H7 (cell line): ENCODE results near the gene FRS2. TPM values are rescaled to one million over a fixed set of nuclear protein-coding genes. Genes with fewer than 3 reads are reported as not detected.

Experiments used
- DNase-seq: peaks from one replicate; pipeline ENCODE4 v3.0.0; 2012
- H3K27me3 ChIP-seq: 2 replicates; pipeline ENCODE4 v1.6.0; 2011; ENCODE audit warnings: mild to moderate bottlenecking, low read length; ENCODE audit not compliant: control insufficient read depth, insufficient read depth
- H3K36me3 ChIP-seq: replicated peaks from 2 replicates; pipeline ENCODE4 v1.5.1; 2011; ENCODE audit warnings: low read length; ENCODE audit not compliant: control insufficient read depth, insufficient read depth
- H3K4me3 ChIP-seq: 2 replicates; pipeline ENCODE4 v1.5.1; 2011; ENCODE audit warnings: low read depth, mild to moderate bottlenecking, control low read depth, low read length, moderate library complexity; ENCODE audit not compliant: insufficient read depth
- total RNA-seq: library from RNA; depleted of rRNA; stranded (reverse); fragments of >200 nt; shearing (Covaris generic); gene quantifications from 2 replicates; pipeline ENCODE4 v1.2.3, GENCODE V29; 2014; rRNA removed

Gene FRS2
- total RNA-seq, 1 experiment from 2014 or later = 21.8 TPM

DNA sequence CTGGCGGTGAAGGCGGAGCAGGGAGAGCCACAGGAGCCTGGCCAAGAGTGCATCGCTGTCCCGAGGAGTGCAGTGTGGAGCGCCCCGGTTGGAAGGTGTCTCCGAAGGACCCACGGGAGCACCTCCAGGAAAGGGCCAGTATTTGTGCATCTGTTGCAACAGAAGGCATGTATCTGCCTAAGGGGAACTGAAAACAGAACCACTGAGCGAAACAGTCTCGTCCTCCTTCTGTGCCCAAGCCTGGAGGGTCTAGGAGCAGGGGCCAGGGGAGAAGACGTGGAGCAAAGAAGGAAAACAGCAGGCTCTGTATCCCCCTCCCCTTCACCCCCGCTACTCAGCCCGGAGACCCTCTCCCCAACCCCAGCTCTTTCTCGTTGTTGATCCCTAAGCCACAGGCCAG, 145.8 kb downstream of the FRS2 start:
- no peak for DNase-seq
- no peaks in the 10 kb centered on the region for H3K27me3 ChIP-seq
- H3K36me3 ChIP-seq = no peaks in the 10 kb centered on the region
- H3K4me3 ChIP-seq = no peak overlapping the region

DNA sequence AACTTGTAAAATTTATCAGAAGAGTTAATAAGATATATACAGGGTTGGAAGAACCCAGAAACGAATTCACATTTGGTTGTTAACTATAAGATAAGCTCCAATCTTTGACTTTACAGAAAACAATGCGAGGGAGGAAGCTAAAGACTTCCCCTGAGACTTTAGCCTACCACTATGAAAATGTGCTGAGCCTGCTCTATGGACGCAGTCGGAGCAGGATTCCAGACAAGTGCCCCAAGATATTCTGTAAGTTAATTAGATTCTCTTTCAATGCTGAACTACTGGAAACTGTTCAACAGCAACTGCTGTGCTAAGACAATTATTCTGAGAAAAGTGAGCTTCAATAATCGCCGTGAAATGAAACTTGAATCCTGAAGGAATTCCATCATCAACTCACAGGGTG, 148.9 kb downstream of the FRS2 start:
- no peaks in the 10 kb centered on the region for H3K27me3 ChIP-seq
- no peak for DNase-seq
- H3K4me3 ChIP-seq = no peak overlapping the region
- no peaks in the 10 kb centered on the region for H3K36me3 ChIP-seq

DNA sequence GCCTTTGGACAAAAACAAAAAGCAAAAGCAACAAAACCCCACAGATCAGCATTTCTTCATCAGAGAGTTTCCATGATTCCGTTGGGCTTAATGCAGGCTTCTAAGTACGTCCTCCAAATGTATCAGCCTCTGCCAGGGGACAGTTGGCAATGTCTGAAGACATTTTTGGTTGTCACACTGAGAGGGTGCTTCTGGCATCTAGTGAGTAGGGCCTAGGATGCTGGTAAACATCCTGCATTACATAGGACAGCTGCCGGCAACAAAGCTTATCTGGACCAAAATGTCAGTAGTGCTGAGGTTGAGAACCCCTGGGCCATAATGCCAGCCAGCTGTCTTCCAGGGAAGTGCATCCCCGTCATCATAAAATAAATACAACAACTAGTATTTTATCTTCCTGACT, 149.9 kb downstream of the FRS2 start:
- Histone ChIP-seq H3K27me3 (no peaks in the 10 kb centered on the region), H3K4me3 (no peak overlapping the region), H3K36me3 (no peaks in the 10 kb centered on the region)
- DNase-seq = no peak

DNA sequence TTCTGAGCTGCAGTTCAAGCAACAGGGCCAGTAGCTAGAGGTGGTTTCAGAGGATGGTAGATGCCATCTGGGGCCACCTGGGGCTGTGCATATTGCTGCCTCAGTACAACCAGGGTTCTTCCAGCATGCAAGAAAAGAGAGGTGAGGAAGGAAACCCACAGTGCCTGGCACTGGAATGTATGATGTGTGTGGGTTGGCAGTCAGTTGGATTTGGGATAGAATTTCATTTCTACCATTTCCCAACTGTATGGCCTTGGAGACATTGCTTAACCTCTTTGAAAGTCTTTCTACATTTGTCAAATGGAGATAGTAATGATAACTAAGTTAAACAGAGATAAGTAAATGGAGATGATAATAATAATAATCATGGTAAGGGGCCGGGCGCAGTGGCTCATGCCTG, 150.7 kb downstream of the FRS2 start:
- Histone ChIP-seq H3K27me3 (no peaks in the 10 kb centered on the region), H3K36me3 (no peaks in the 10 kb centered on the region), H3K4me3 (no peak overlapping the region)
- DNase-seq = no peak

DNA sequence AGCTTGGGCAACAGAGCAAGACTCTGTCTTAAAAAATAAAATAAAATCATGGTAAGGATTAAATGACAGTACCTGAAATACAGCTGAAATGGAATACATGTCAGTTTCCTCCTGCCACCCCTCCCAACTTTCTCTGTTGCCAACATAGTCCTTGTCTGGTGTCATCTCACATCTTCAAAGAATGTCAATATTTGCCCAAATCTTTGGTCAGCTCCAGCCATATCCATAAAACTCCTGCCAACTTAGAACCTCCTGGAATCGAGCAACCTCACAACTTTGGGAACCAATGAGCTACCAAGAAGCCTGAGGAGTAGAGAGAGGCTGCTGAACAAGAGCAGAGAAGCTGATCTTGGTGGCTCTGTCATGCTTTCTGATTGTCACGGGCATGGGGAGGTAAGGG, 151.4 kb downstream of the FRS2 start:
- Histone ChIP-seq H3K4me3 (no peak overlapping the region), H3K27me3 (no peaks in the 10 kb centered on the region; the same call in 1 of the 2 replicates), H3K36me3 (no peaks in the 10 kb centered on the region)
- no peak for DNase-seq

DNA sequence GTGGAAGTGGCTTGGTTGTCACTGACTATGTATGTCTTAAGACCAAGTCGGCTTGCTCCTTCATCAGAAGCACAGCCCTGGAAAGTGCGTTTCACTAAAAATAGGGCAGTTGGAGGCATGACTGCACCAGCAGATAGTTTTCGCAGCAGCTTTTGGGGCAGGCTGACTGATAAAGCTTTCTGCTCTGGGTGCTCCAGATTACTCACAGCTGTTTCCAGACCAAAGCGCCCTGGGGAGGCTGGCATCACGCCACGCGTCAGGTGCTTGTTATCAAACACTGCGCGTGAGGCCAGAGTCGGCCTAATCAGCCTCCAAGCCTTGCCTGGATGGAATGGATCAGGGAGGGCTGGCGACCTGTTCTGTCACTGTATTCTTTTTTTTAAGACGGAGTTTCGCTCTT, 153.8 kb downstream of the FRS2 start:
- DNase-seq = no peak

DNA sequence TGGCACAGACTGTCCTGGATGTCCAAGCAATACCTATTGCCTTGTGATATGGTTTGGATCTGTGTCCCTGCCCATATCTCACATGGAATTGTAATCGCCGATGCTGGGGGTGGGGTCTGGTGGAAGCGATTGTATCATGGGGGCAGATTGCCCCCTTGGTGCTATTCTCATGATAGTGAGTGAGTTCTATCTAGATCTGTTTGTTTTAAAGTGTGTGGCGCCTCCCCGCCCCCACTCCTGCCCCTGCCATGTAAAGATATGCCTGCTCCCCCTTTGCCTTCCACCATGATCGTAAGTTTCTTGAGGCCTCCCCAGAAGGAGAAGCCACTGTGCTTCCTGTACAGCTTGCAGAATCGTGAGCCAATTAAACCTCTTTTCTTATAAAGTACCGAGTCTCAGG, 157.3 kb downstream of the FRS2 start:
- DNase-seq = no peak
- Histone ChIP-seq H3K4me3 (no peak overlapping the region), H3K27me3 (no peaks in the 10 kb centered on the region; the same call in 1 of the 2 replicates), H3K36me3 (no peaks in the 10 kb centered on the region)

More for the DNA sequence above, 153.8 kb downstream of the FRS2 start:
- Histone ChIP-seq H3K36me3 (no peaks in the 10 kb centered on the region), H3K27me3 (no peaks in the 10 kb centered on the region; the same call in 1 of the 2 replicates), H3K4me3 (no peak overlapping the region)

Other genes with a start within 250 kb of the FRS2 start
- gene CPSF6, start 230.8 kb upstream of the FRS2 start, total RNA-seq = 38.0 and 51.5 TPM in 2 replicates
- gene LYZ, start 122.0 kb upstream of the FRS2 start, total RNA-seq = not detected in 2 replicates
- 45.8 and 57.9 TPM in 2 replicates for gene YEATS4, start 110.6 kb upstream of the FRS2 start, total RNA-seq
- gene CCT2, start 115.1 kb downstream of the FRS2 start, total RNA-seq = 480 and 506 TPM in 2 replicates
- gene LRRC10, start 140.5 kb downstream of the FRS2 start, total RNA-seq = not detected in 2 replicates
- gene BEST3, start 228.9 kb downstream of the FRS2 start, total RNA-seq = not detected in 2 replicates